Naive thymus-derived CD4-positive, alpha-beta T cell (primary cell): ENCODE results near the gene PHLPP2. TPM values are rescaled to one million over a fixed set of nuclear protein-coding genes. Genes with fewer than 3 reads are reported as not detected.
"Not testable (repeated sequence)": the region's sequence is repeated elsewhere in the genome, so short reads cannot be mapped to it uniquely, and the experiment has no call there.

Experiments used
- ATAC-seq: fragments of 150-1000 bp; cut with Tn5 transposase; 2 replicates; pipeline ENCODE4 v1.10.0; 2021; ENCODE audit warnings: mild to moderate bottlenecking, moderate library complexity
- CTCF ChIA-PET: fragments of 350-600 bp; sonication (Branson Sonifier 250); formaldehyde crosslinking; loops from one replicate; lab custom pipeline; 2021; ENCODE audit warnings: antibody characterized with exemption; lab: Charles Lee
- POLR2A ChIA-PET: fragments of 350-600 bp; sonication (Branson Sonifier 250); formaldehyde crosslinking; loops from one replicate; lab custom pipeline; 2021; ENCODE audit warnings: antibody characterized with exemption, inconsistent platforms; lab: Charles Lee
- DNase-seq, 9 donors: peaks; one replicate each; pipeline versions ENCODE4 v3.0.0 to v3.0.0-alpha.2; 2020 to 2022; ENCODE audit warnings: mixed read lengths in 1 of 9
- H3K27ac ChIP-seq: one replicate; pipeline ENCODE4 v1.7.0; 2013; ENCODE audit warnings: mild to moderate bottlenecking, low read depth, low read length, moderate library complexity
- H3K27me3 ChIP-seq, 2 donors: one replicate each; pipeline ENCODE4 v1.7.0; 2013; ENCODE audit warnings: low read length in 2 of 2, mild to moderate bottlenecking in 2 of 2, moderate library complexity in 2 of 2; ENCODE audit not compliant: control insufficient read depth in 2 of 2, insufficient read depth in 2 of 2
- H3K36me3 ChIP-seq, 3 experiments: 1 replicate in 2 of 3; 2 replicates in 1 of 3; pipeline ENCODE4 v1.7.0; 2013; ENCODE audit warnings: low read length in 3 of 3, mild to moderate bottlenecking in 3 of 3, moderate library complexity in 1 of 3; ENCODE audit not compliant: insufficient read depth in 3 of 3, control insufficient read depth in 2 of 3
- H3K4me1 ChIP-seq, 2 donors: one replicate each; pipeline ENCODE4 v1.7.0; 2013; ENCODE audit warnings: low read length in 2 of 2, mild to moderate bottlenecking in 2 of 2, moderate library complexity in 1 of 2; ENCODE audit not compliant: control insufficient read depth in 2 of 2, insufficient read depth in 2 of 2
- H3K4me3 ChIP-seq: 2 replicates; pipeline ENCODE4 v1.7.0; 2013; ENCODE audit warnings: mild to moderate bottlenecking, low read length
- H3K9me3 ChIP-seq, 3 experiments: 1 replicate in 2 of 3; 2 replicates in 1 of 3; pipeline ENCODE4 v1.7.0; 2013; ENCODE audit warnings: low read length in 3 of 3; ENCODE audit not compliant: control insufficient read depth in 2 of 3
- H3K27ac Mint-ChIP-seq, 9 donors: one replicate each; pipeline ENCODE4 v1.8.0; 2020 to 2022; ENCODE audit warnings: mixed read lengths in 9 of 9, mild to moderate bottlenecking in 8 of 9, moderate library complexity in 5 of 9, inconsistent platforms in 2 of 9
- H3K27me3 Mint-ChIP-seq, 5 donors: one replicate each; pipeline ENCODE4 v1.8.0; 2021 to 2022; ENCODE audit warnings: mixed read lengths in 5 of 5, mild to moderate bottlenecking in 1 of 5
- H3K36me3 Mint-ChIP-seq, 5 donors: one replicate each; pipeline ENCODE4 v1.8.0; 2020 to 2022; ENCODE audit warnings: mixed read lengths in 5 of 5, mild to moderate bottlenecking in 3 of 5, inconsistent platforms in 1 of 5
- H3K4me1 Mint-ChIP-seq, 7 donors: one replicate each; pipeline ENCODE4 v1.8.0; 2020 to 2022; ENCODE audit warnings: mixed read lengths in 7 of 7, mild to moderate bottlenecking in 3 of 7, inconsistent platforms in 1 of 7
- H3K4me3 Mint-ChIP-seq, 10 donors: one replicate each; pipeline ENCODE4 v1.8.0; 2020 to 2022; ENCODE audit warnings: mild to moderate bottlenecking in 10 of 10, mixed read lengths in 10 of 10, moderate library complexity in 6 of 10, inconsistent platforms in 2 of 10
- H3K9me3 Mint-ChIP-seq, 11 donors: one replicate each; pipeline ENCODE4 v1.8.0; 2020 to 2022; ENCODE audit warnings: mixed read lengths in 11 of 11, mild to moderate bottlenecking in 4 of 11, inconsistent platforms in 1 of 11, moderate library complexity in 1 of 11
- intact Hi-C, 2 donors: fragments of 100-400 bp; cut with micrococcal nuclease; formaldehyde crosslinking; loops; one replicate each; pipeline ENCODE4 v1.15.1; 2023
- polyA plus RNA-seq, 2 donors: library from polyadenylated mRNA; unstranded; fragments of 300-500 nt; fragmentation: Illumina TruSeq; gene quantifications; one replicate each; pipeline ENCODE4 v1.2.3, GENCODE V29; 2021
- total RNA-seq, 6 experiments: library from RNA in 5 of 6; stranded (reverse) in 5 of 6; gene quantifications; 1 replicate in 5 of 6; 2 replicates in 1 of 6; pipeline ENCODE4 v1.2.3 and lab custom pipeline; 2021 to 2026

Gene PHLPP2
- total and polyA plus RNA-seq, 7 experiments from 2014 or later, result 1.5 to 10.6 (median 6.9) TPM

DNA sequence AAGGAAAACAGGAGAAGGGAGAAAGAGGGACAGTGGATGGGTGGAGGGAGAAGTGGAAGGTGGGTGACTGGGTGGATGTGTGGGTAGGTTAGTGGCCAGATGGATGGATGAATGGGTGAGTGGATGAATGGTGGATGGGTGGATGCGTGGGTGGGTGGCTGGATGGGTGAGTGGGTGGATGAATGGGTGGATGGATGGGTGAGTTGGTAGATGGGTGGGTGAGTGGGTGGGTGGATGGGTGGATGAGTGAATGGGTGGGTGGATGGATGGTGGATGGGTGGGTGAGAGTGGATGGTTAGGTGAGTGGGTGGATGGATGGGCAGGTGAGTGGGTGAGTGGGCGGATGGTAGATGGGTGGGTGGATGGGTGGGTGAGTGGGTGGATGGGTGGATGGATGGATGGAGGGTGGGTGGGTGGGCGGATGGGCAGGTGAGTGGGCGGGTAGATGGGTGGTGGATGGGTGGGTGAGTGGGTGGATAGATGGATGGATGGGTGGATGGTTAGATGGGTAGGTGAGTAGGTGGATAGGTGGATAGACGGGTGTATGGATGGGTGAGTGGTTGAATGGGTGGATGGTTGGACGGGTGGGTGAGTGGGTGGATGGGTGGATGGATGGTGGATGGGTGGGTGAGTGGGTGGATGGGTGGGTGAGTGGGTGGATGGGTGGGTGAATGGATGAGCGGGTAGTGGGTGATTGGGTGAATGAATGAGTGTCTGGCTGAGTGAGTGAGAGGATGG is 99.2 kb downstream of the PHLPP2 start:
- H3K36me3 ChIP-seq, result no peaks in the 10 kb centered on the region
- DNase-seq (no peak), ATAC-seq (no peak)
- no peaks in the 10 kb centered on the region for H3K9me3 ChIP-seq
- POLR2A ChIA-PET, result no interaction called here
- peak overlapping the region in 8 of 10 donors; percentile 30 to 69 (median 50) for H3K4me3 Mint-ChIP-seq
- peaks cover 0 to 6% of the 10 kb centered on the region in 2 donors for H3K27me3 ChIP-seq
- no peak overlapping the region for H3K27ac Mint-ChIP-seq
- intact Hi-C loops, result no loop called here
- peaks cover 0 to 9% of the 10 kb centered on the region in 2 donors for H3K4me1 ChIP-seq
- no peak overlapping the region for H3K27ac ChIP-seq
- no peaks in the 10 kb centered on the region for H3K9me3 Mint-ChIP-seq
- H3K4me1 Mint-ChIP-seq, result peaks cover 0 to 11% (median 7%) of the 10 kb centered on the region in 7 donors
- H3K4me3 ChIP-seq, result no peak overlapping the region
- H3K36me3 Mint-ChIP-seq, result no peaks in the 10 kb centered on the region
- H3K27me3 Mint-ChIP-seq, result peaks cover 0 to 35% (median 20%) of the 10 kb centered on the region in 5 donors
- CTCF ChIA-PET, result no interaction called here

DNA sequence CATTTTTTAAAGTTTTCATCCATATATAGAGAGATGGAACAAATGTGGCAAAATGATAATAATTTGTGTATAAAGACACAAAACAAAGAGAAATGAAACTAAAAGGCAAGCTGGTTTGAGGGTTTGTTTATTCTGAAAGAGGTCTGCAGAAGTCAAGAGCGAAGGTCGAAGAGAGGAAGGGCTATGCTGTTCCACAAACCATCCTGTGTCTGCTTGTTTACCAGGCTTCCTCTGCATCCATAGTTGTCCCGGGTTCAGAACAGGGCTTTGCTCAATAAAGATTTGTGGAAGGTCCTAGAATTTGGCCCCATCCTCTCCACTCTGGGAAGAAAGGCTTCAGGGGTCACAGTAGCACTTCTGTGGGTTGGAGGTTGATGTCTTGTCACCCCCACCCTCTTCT is 100.9 kb downstream of the PHLPP2 start:
- Histone ChIP-seq H3K36me3 (no peaks in the 10 kb centered on the region), H3K27ac (no peak overlapping the region), H3K9me3 (no peaks in the 10 kb centered on the region), H3K4me1 (peaks cover 0 to 9% of the 10 kb centered on the region in 2 donors), H3K27me3 (peaks cover 0 to 6% of the 10 kb centered on the region in 2 donors), H3K4me3 (no peak overlapping the region)
- no peak overlapping the region for H3K27ac Mint-ChIP-seq
- POLR2A ChIA-PET, result no interaction called here
- H3K4me1 Mint-ChIP-seq, result peaks cover 0 to 11% (median 7%) of the 10 kb centered on the region in 7 donors
- peaks cover 6 to 35% (median 28%) of the 10 kb centered on the region in 5 donors for H3K27me3 Mint-ChIP-seq
- H3K4me3 Mint-ChIP-seq, result no peak overlapping the region
- intact Hi-C loops, result no loop called here
- DNase-seq (no peak), ATAC-seq (no peak)
- no peaks in the 10 kb centered on the region for H3K9me3 Mint-ChIP-seq
- CTCF ChIA-PET, result no interaction called here
- H3K36me3 Mint-ChIP-seq, result no peaks in the 10 kb centered on the region

DNA sequence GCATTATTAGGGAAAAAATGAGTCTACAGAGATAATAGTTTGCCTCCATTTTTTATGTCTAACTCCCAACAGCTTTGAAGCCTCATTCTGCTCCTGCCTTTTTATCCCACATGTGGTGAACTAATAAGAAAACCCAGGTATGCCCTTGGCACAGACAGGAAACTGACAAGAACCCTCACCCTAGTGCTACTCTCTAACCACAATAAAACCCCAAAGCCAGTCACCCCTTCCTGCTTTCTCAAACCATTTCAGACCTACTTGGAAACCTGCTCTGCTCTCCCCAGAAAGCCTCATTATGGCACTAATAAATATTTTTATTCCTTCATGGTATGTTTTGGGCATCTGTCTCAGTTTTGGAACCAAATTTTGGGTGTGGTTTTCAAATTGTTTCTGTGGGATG is 102.4 kb downstream of the PHLPP2 start:
- POLR2A ChIA-PET, result no interaction called here
- no peaks in the 10 kb centered on the region for H3K36me3 ChIP-seq
- no peaks in the 10 kb centered on the region for H3K9me3 Mint-ChIP-seq
- no peak for DNase-seq
- H3K36me3 Mint-ChIP-seq, result no peaks in the 10 kb centered on the region
- ATAC-seq, result no peak
- H3K27ac Mint-ChIP-seq, result no peak overlapping the region
- H3K4me3 Mint-ChIP-seq, result peak overlapping the region in 1 of 10 donors; percentile 10
- peaks cover 0 to 11% (median 7%) of the 10 kb centered on the region in 7 donors for H3K4me1 Mint-ChIP-seq
- no peaks in the 10 kb centered on the region for H3K9me3 ChIP-seq
- peaks cover 0 to 6% of the 10 kb centered on the region in 2 donors for H3K27me3 ChIP-seq
- peaks cover 13 to 28% (median 24%) of the 10 kb centered on the region in 5 donors for H3K27me3 Mint-ChIP-seq
- no peak overlapping the region for H3K4me3 ChIP-seq
- CTCF ChIA-PET, result interaction anchor here (0.6 kb wide), 1 partner anchor 9 kb away, joined by 3 read pairs; no protein-coding TSS in a partner anchor
- peaks cover 0 to 9% of the 10 kb centered on the region in 2 donors for H3K4me1 ChIP-seq
- intact Hi-C loops, result no loop called here
- H3K27ac ChIP-seq, result no peak overlapping the region

DNA sequence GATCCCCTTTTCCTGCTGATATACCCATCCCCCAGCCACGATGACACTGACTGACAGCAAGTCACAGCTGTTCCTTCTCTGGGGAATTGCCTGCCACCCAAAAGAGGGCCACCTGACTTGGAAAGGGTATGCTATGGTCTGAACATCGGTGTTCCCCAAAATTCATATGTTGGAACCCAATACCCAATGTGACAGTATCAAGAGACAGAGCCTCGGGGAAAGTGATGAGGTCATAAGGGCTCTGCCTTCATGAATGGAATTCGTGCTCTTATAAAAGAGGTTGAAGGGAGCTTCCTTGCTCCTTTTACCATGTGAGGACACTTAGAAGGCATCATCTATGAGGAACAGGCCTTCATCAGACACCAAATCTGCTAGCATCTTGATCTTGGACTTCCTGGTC is 106.1 kb downstream of the PHLPP2 start:
- H3K4me1 Mint-ChIP-seq, result peaks cover 0 to 11% (median 7%) of the 10 kb centered on the region in 7 donors
- intact Hi-C loops, result no loop called here
- DNase-seq (no peak), ATAC-seq (no peak)
- Histone ChIP-seq H3K27ac (no peak overlapping the region), H3K36me3 (no peaks in the 10 kb centered on the region), H3K4me1 (peaks cover 0 to 9% of the 10 kb centered on the region in 2 donors), H3K4me3 (no peak overlapping the region), H3K9me3 (no peaks in the 10 kb centered on the region), H3K27me3 (no peaks in the 10 kb centered on the region)
- no peaks in the 10 kb centered on the region for H3K36me3 Mint-ChIP-seq
- CTCF ChIA-PET, result no interaction called here
- no peak overlapping the region for H3K27ac Mint-ChIP-seq
- H3K4me3 Mint-ChIP-seq, result no peak overlapping the region
- peaks cover 13 to 33% (median 30%) of the 10 kb centered on the region in 5 donors for H3K27me3 Mint-ChIP-seq
- no peaks in the 10 kb centered on the region for H3K9me3 Mint-ChIP-seq
- POLR2A ChIA-PET, result no interaction called here

DNA sequence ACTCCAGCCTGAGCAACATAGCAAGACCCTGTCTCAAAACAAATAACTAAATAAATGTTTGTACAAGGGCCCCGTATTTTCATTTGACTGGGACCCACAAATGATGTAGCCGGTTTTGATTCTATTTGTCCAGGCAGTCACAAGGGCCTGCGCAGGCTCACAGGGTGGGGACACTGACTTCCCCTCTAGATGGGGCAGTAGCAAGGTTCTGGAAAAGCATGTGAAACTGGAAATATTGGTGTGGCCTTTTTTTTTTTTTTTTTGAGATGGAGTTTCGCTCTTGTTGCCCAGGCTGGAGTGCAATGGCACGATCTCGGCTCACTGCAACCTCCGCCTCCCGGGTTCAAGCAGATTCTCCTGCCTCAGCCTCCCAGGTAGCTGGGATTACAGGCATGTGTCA is 109.5 kb downstream of the PHLPP2 start:
- ATAC-seq, H3K36me3 Mint-ChIP-seq, H3K27ac ChIP-seq, DNase-seq, H3K4me1 Mint-ChIP-seq, H3K4me1 ChIP-seq, POLR2A ChIA-PET, H3K27me3 ChIP-seq, H3K9me3 Mint-ChIP-seq, H3K9me3 ChIP-seq, H3K4me3 ChIP-seq, H3K27ac Mint-ChIP-seq, H3K4me3 Mint-ChIP-seq, H3K36me3 ChIP-seq: not testable (repeated sequence)
- peaks cover 18 to 42% (median 33%) of the 10 kb centered on the region in 5 donors for H3K27me3 Mint-ChIP-seq
- intact Hi-C loops, result loop anchor here in 1 of 2 donors (5.0 kb wide), 1 partner anchor 347 kb away; no protein-coding TSS in a partner anchor
- CTCF ChIA-PET, result interaction anchor here (1.8 kb wide), 1 partner anchor 50 kb away, joined by 5 read pairs; no protein-coding TSS in a partner anchor

DNA sequence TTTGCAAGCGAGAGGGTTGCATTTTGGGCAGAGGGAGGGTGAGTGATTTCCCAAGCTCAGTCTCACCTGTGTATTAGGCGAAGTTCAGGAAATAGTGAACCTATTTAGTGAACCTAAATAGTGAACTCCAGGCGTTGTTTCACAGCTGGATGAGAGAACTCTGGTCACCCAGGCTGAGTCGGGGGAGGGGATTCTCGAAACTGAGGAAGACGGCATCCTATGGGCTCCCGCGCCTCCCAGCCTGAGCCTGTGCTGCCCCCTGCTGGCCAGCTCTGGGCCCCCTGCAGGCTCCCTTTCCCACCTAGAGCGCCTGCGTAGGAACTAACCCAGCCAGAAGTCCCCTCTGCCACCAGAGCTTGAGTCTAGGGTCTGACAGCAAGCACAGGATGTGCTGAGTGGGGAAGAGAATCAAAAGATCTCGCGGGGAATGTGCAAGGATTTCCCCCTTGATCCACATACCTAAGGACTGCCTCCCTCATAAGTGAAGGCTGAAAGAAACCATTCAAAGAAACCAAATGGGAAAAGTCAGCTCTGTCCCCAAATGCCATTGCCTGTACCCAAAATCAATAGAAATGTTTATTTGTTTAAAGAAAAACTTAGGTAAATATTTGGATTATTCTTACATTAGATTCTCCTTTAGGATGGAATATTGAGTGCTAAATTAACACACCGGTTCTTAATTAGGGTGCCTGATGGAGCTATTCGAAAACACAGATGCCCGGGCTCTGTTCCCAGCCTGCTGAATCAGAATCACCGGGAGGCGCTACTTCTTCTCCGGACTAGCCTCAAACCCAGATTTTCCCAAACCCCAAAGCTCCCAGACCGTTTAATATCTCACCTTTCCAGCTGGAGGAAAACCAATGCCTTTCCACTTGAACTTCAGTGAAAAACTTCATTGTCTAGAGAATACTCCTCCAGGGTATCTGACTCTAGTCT is 113.3 kb downstream of the PHLPP2 start:
- POLR2A ChIA-PET, result interaction anchor here (1.8 to 2.7 kb wide), 2 partner anchors 46 to 126 kb away, joined by 3 to 27 read pairs; no protein-coding TSS in a partner anchor
- H3K27ac Mint-ChIP-seq, result no peak overlapping the region
- intact Hi-C loops, result loop anchor here (1.0 to 5.0 kb wide), 8 partner anchors 46 to 351 kb away; partner anchors contain the start of gene ZNF23 (in 1 of the 2)

More for the DNA sequence above, 113.3 kb downstream of the PHLPP2 start:
- no peaks in the 10 kb centered on the region for H3K9me3 ChIP-seq
- H3K27ac ChIP-seq, result no peak overlapping the region
- CTCF ChIA-PET, result interaction anchor here (0.5 to 4.5 kb wide), 21 partner anchors 14 to 350 kb away, joined by 3 to 45 read pairs (median 3); partner anchors contain the start of gene ZNF23
- peaks cover 11 to 36% (median 22%) of the 10 kb centered on the region in 5 donors for H3K27me3 Mint-ChIP-seq
- no peaks in the 10 kb centered on the region for H3K36me3 Mint-ChIP-seq
- no peak overlapping the region for H3K4me3 ChIP-seq
- peak overlapping the region in 4 of 10 donors; percentile 21 to 56 (median 38) for H3K4me3 Mint-ChIP-seq
- H3K36me3 ChIP-seq, result no peaks in the 10 kb centered on the region
- no peaks in the 10 kb centered on the region for H3K27me3 ChIP-seq
- DNase-seq (peak; percentile 43 to 82 (median 72)), ATAC-seq (peak; percentile 96)
- no peaks in the 10 kb centered on the region for H3K9me3 Mint-ChIP-seq
- H3K4me1 ChIP-seq, result no peaks in the 10 kb centered on the region
- peaks cover 0 to 5% (median 0%) of the 10 kb centered on the region in 7 donors for H3K4me1 Mint-ChIP-seq
